Muscle of arm (tissue), 12 donors: Measurements from ENCODE around the gene B3GAT2. TPM values are rescaled to one million over a fixed set of nuclear protein-coding genes. Genes with fewer than 3 reads are reported as not detected.

Experiments used
- DNase-seq: peaks from one replicate; pipeline ENCODE4 v3.0.0-alpha.2; 2013
- polyA plus RNA-seq, 12 donors: library from polyadenylated mRNA; unstranded; fragments of 120-200 nt; gene quantifications; one replicate each; pipeline ENCODE4 v1.2.1, GENCODE V29; 2013; ENCODE audit not compliant: insufficient read length in 12 of 12

B3GAT2 gene
- polyA plus RNA-seq, 12 donors, result 1.0 to 5.3 (median 2.1) TPM; not detected in 1

DNA sequence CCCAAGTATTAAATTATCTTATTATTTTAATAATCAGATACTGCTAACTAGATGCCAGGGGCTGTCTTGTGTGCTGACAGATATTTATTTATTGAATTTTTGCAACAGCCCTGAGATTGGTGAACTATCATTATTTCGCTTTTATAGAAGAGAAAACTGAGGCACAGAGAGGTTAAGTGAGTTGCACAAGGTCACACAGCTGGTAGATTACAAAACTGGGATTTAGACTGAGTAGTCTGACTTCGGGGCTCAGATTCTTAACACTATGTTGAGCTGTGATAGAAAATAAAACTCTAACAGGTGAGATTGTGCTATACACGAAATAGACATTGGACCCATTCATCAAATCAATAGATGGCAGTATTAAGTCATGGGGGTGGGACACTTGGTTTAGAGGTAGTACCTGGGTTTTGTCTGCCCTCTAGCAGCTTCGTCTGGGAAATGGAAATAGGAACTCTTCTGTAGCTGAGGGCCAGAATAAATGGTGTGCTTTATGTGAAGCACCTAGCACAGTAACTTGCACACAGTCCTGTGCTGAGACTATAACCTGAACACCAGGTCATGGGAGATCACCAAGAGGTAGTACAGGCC lies 113.4 kb downstream of the B3GAT2 start:
- no peak for DNase-seq

- no peak for DNase-seq
Observed at GRCh38 chr6:70842541-70842940, 114.3 kb downstream of the B3GAT2 start.

DNA sequence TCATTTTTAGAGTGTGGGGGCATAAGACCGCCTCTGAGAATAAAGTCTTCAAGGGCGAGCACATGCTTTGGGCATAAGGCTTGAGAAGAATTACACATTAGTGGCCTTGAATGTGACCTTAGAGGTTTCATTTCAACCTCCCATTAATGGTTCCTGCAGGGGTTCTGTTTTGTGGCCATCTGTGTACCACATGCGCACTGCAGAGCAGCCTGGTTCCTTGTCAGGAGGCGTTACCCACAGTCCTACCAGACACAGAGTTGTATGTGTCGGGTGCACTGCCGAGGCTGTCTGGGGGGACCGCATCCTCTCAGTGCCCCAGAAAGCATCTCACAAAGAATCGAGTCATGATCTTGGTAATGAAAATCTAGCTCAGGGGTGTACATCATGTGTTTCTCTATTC lies 115.7 kb downstream of the B3GAT2 start:
- no peak for DNase-seq

GRCh38 chr6:70839286-70840266 lies 117.3 kb downstream of the B3GAT2 start:
- DNase-seq, result no peak

DNA sequence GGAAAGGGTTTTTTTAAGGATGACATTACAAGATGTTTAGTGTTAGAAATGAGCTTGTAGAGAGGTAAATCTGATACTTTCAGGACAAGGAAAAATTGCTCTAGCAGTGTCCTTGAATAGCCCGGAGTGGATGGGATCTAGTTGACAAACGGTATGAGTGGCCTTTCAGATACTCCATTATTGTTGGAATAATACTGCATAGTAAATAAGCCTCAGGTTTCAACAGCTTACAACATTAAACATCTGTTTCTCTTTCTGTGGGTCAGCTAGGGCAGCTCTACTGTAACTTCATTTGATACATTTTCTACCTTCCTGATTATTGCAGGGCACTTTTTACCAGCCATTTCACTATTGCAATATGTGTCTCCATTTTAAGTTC lies 118.0 kb downstream of the B3GAT2 start:
- DNase-seq, result no peak

DNA sequence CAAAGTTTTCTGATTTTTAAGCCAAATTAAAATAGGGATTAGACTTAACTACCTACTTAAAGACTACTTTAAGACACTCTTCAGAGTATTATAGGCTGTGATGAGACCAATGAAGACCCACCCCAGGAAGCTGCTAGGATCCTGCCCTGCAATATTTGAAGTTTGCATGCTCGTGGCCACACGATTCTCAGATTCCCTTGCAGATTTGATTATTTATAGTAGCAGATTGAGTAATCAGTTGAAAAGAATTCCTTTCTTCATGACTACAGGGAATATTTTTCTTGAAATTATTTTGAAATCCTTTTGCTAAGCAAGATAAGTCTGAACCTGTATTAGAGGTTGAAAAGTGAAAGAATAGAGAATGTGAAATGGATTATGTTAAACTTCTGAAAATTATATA lies 122.3 kb downstream of the B3GAT2 start:
- DNase-seq, result no peak

DNA sequence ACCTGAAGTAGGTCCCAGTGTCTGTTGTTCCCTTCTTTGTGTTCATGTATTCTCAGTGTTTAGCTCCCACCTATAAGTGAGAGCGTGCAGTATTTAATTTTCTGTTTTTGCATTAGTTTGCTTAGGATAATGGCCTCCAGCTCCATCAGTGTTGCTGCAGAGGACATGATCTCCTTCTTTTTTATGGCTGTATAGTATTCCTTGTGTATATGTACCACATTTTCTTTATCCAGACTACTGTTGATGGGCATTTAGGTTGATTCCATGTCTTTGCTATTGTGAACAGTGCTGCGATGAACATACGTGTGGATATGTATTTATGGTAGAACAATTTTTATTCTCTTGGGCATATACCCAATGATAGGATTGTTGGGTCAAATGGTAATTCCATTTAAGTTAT lies 125.4 kb downstream of the B3GAT2 start:
- no peak for DNase-seq

DNA sequence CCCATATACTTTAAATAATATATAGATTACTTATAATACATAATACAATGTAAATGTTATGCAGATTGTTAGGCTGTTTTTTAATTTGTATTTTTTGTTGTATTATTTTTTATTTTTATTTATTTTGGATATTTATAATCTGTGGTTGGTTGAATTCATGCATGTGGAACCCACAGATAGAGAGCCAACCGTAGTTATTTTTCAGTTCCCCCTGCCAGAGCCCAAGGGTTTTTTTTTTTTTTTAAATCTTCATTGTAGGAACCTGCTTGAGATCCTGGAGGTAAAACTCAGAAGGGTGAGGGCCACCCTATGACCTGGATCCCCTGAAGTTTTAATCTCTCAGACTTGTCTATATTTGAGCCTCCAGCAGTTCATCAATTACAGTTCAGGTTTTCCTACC lies 133.2 kb downstream of the B3GAT2 start:
- no peak for DNase-seq

GRCh38 chr6:70821751-70822150 lies 135.1 kb downstream of the B3GAT2 start:
- no peak for DNase-seq

DNA sequence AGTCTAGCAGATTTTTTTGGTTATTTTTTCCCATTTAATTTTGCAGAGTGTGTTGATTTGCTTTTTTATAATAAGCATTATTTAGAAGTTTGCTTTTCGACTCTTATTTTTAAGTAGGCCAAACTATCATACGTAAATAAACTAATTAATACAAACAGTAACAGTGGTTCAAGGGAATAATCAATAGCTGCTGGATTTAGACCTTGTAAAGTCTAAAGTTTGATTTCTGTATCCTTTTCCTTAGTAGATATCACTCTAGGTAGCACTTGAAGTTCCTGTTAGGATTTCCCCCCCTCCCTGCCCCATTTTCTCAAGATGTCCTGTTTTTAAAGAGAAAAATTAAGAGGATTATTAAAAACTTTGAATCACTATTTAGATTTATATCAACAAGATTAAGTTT lies 136.1 kb downstream of the B3GAT2 start:
- no peak for DNase-seq

- DNase-seq, result no peak
Observed at GRCh38 chr6:70819646-70820045, 137.2 kb downstream of the B3GAT2 start.

DNA sequence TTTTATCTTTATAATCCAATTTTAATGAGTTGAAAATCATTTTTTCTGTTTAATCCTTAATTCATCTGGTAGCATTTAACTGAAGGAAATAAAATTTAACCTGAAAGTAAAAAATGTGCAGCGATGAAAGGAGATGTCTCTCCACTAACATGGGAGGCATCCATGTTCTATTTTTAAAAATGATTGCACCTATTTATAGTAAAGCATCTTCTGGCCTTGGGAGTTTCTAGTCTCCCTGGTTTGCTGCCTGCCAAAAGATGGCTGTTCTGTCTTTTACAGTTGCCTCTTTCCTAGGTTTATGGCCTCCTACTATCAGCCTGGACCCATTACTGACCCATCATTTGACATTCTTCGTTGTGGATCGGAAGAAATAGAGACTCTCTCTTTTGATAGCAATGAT lies 143.0 kb downstream of the B3GAT2 start:
- no peak for DNase-seq

GRCh38 chr6:70811788-70812187 lies 145.1 kb downstream of the B3GAT2 start:
- no peak for DNase-seq
